HEK293 (cell line): ENCODE results near the gene GTF2F1.

Experiments
- CTCF ChIA-PET: fragments of 350-600 bp; formaldehyde crosslinking; extraction: SDS; loops from one replicate; lab custom pipeline; 2021; ENCODE audit warnings: antibody characterized with exemption; lab: Yijun Ruan, JAX
- POLR2A ChIA-PET: fragments of 300-600 bp; formaldehyde crosslinking; extraction: SDS; loops from one replicate; lab custom pipeline; 2020; ENCODE audit warnings: antibody characterized with exemption, inconsistent platforms; lab: Yijun Ruan, JAX
- H3K27ac ChIP-seq: fragments of 200-500 bp; sonication (Bioruptor generic); 2 replicates; pipeline ENCODE4 v1.5.1; 2014; ENCODE audit warnings: low read depth, low read length, control low read depth, inconsistent platforms; ENCODE audit errors: extremely low read depth
- H3K36me3 ChIP-seq, 2 experiments: fragments of 200-500 bp in 1 of 2; sonication (Bioruptor generic) in 1 of 2; 1 replicate in 1 of 2; 2 replicates in 1 of 2; pipeline ENCODE4 v1.5.1; 2014 to 2017; ENCODE audit warnings: inconsistent platforms in 2 of 2, low read length in 2 of 2; ENCODE audit not compliant: control insufficient read depth in 2 of 2, insufficient read depth in 1 of 2
- H3K4me1 ChIP-seq: fragments of 200-500 bp; sonication (Bioruptor generic); 2 replicates; pipeline ENCODE4 v1.5.1; 2014; ENCODE audit warnings: mild to moderate bottlenecking, low read length, inconsistent platforms; ENCODE audit not compliant: control insufficient read depth, insufficient read depth
- H3K4me3 ChIP-seq: 2 replicates; pipeline ENCODE4 v1.5.1; 2011; ENCODE audit warnings: low read depth, mild to moderate bottlenecking, control low read depth, low read length, moderate library complexity
- H3K9me3 ChIP-seq: fragments of 200-500 bp; sonication (Bioruptor generic); 2 replicates; pipeline ENCODE4 v1.5.1; 2014; ENCODE audit warnings: low read depth, low read length, inconsistent platforms; ENCODE audit not compliant: control insufficient read depth, insufficient read depth
- BCL11B ChIP-seq: fragments of 450-650 bp; formaldehyde crosslinking; IDR thresholded peaks from 2 replicates; pipeline ENCODE4 v1.5.1; 2016; ENCODE audit warnings: low read depth, missing biosample characterization, missing genetic modification characterization
- EGR2 ChIP-seq: fragments of 450-650 bp; formaldehyde crosslinking; IDR thresholded peaks from 2 replicates; pipeline ENCODE4 v1.5.1; 2016; ENCODE audit warnings: low read depth, missing biosample characterization, missing genetic modification characterization
- GLI4 ChIP-seq: fragments of 450-650 bp; formaldehyde crosslinking; IDR thresholded peaks from 2 replicates; pipeline ENCODE4 v1.5.1; 2016; ENCODE audit warnings: missing biosample characterization, missing genetic modification characterization
- KLF8 ChIP-seq: fragments of 450-650 bp; formaldehyde crosslinking; IDR thresholded peaks from 2 replicates; pipeline ENCODE4 v1.5.1; 2016; ENCODE audit warnings: missing biosample characterization, missing genetic modification characterization
- PATZ1 ChIP-seq: fragments of 450-650 bp; formaldehyde crosslinking; IDR thresholded peaks from 2 replicates; pipeline ENCODE4 v1.5.1; 2016; ENCODE audit warnings: missing biosample characterization, missing genetic modification characterization
- REPIN1 ChIP-seq: fragments of 450-650 bp; formaldehyde crosslinking; IDR thresholded peaks from 2 replicates; pipeline ENCODE4 v1.5.1; 2017; ENCODE audit warnings: missing biosample characterization, missing genetic modification characterization, low read depth
- SP7 ChIP-seq: fragments of 450-650 bp; formaldehyde crosslinking; IDR thresholded peaks from 2 replicates; pipeline ENCODE4 v1.5.1; 2016; ENCODE audit warnings: missing biosample characterization, missing genetic modification characterization
- ZBTB1 ChIP-seq: fragments of 450-650 bp; formaldehyde crosslinking; IDR thresholded peaks from 2 replicates; pipeline ENCODE4 v1.5.1; 2016; ENCODE audit warnings: missing biosample characterization, missing genetic modification characterization
- ZBTB6 ChIP-seq: fragments of 450-650 bp; formaldehyde crosslinking; IDR thresholded peaks from 2 replicates; pipeline ENCODE4 v1.5.1; 2017; ENCODE audit warnings: missing biosample characterization, missing genetic modification characterization
- ZFHX2 ChIP-seq: fragments of 450-650 bp; formaldehyde crosslinking; conservative IDR thresholded peaks from 2 replicates; pipeline ENCODE4 v1.5.1; 2016; ENCODE audit warnings: missing biosample characterization, missing genetic modification characterization
- ZNF174 ChIP-seq: fragments of 450-650 bp; formaldehyde crosslinking; IDR thresholded peaks from 2 replicates; pipeline ENCODE4 v1.5.0; 2017; ENCODE audit warnings: missing biosample characterization, mild to moderate bottlenecking, missing genetic modification characterization
- ZNF2 ChIP-seq: fragments of 450-650 bp; formaldehyde crosslinking; IDR thresholded peaks from 2 replicates; pipeline ENCODE4 v1.5.1; 2016; ENCODE audit warnings: missing biosample characterization, missing genetic modification characterization
- ZNF214 ChIP-seq: fragments of 450-650 bp; formaldehyde crosslinking; IDR thresholded peaks from 2 replicates; pipeline ENCODE4 v1.5.1; 2017; ENCODE audit warnings: missing biosample characterization, mild to moderate bottlenecking, missing genetic modification characterization, borderline replicate concordance
- ZNF26 ChIP-seq: fragments of 450-650 bp; formaldehyde crosslinking; IDR thresholded peaks from 2 replicates; pipeline ENCODE4 v1.5.1; 2016; ENCODE audit warnings: missing biosample characterization, missing genetic modification characterization
- ZNF266 ChIP-seq: fragments of 450-650 bp; formaldehyde crosslinking; IDR thresholded peaks from 2 replicates; pipeline ENCODE4 v1.5.1; 2016; ENCODE audit warnings: missing biosample characterization, missing genetic modification characterization, low read depth
- ZNF350 ChIP-seq: fragments of 450-650 bp; formaldehyde crosslinking; IDR thresholded peaks from 2 replicates; pipeline ENCODE4 v1.5.0; 2017; ENCODE audit warnings: missing biosample characterization, mild to moderate bottlenecking, missing genetic modification characterization
- ZNF423 ChIP-seq: fragments of 450-650 bp; formaldehyde crosslinking; IDR thresholded peaks from 2 replicates; pipeline ENCODE4 v1.5.1; 2016; ENCODE audit warnings: missing biosample characterization, missing genetic modification characterization
- ZNF449 ChIP-seq: fragments of 450-650 bp; formaldehyde crosslinking; IDR thresholded peaks from 2 replicates; pipeline ENCODE4 v1.5.1; 2017; ENCODE audit warnings: missing biosample characterization, mild to moderate bottlenecking, missing genetic modification characterization, moderate library complexity
- ZNF639 ChIP-seq: fragments of 450-650 bp; formaldehyde crosslinking; IDR thresholded peaks from 2 replicates; pipeline ENCODE4 v1.5.1; 2016; ENCODE audit warnings: missing biosample characterization, missing genetic modification characterization
- ZNF658 ChIP-seq: fragments of 450-650 bp; formaldehyde crosslinking; IDR thresholded peaks from 2 replicates; pipeline ENCODE4; 2016; ENCODE audit warnings: missing biosample characterization, missing genetic modification characterization
- ZNF664 ChIP-seq: fragments of 450-650 bp; formaldehyde crosslinking; IDR thresholded peaks from 2 replicates; pipeline ENCODE4 v1.5.1; 2016; ENCODE audit warnings: missing biosample characterization, missing genetic modification characterization
- ZNF677 ChIP-seq: fragments of 450-650 bp; IDR thresholded peaks from 2 replicates; pipeline ENCODE4 v1.5.0; 2018; ENCODE audit warnings: missing biosample characterization, mild to moderate bottlenecking, missing genetic modification characterization, moderate library complexity
- ZSCAN5A ChIP-seq: fragments of 450-650 bp; formaldehyde crosslinking; IDR thresholded peaks from 2 replicates; pipeline ENCODE4 v1.5.1; 2016; ENCODE audit warnings: missing biosample characterization, missing genetic modification characterization

The GTF2F1 gene

GRCh38 chr19:6440905-6441304, 47.9 kb upstream of the GTF2F1 start:
- no peak overlapping the region for H3K4me3 ChIP-seq
- H3K9me3 ChIP-seq: no peaks in the 10 kb centered on the region
- no peaks in the 10 kb centered on the region; a peak in 1 of 3 replicates for H3K36me3 ChIP-seq
- no peak for TF ChIP-seq ZNF658 (tag by site-specific recombination)
- TF ChIP-seq PATZ1 (tag by site-specific recombination): no peak
- no peak overlapping the region for H3K27ac ChIP-seq
- no peaks in the 10 kb centered on the region for H3K4me1 ChIP-seq
- CTCF ChIA-PET: no interaction called here
- POLR2A ChIA-PET: no interaction called here

- Histone ChIP-seq H3K4me1 (no peaks in the 10 kb centered on the region), H3K36me3 (no peaks in the 10 kb centered on the region; a peak in 1 of 3 replicates), H3K9me3 (no peaks in the 10 kb centered on the region), H3K4me3 (no peak overlapping the region), H3K27ac (no peak overlapping the region)
- POLR2A ChIA-PET: no interaction called here
- no peak for TF ChIP-seq REPIN1 (tag by site-specific recombination)
- TF ChIP-seq ZSCAN5A: no peak
- no peak for TF ChIP-seq ZNF174 (tag by site-specific recombination)
- TF ChIP-seq ZBTB6 (tag by site-specific recombination): no peak
- TF ChIP-seq ZNF423 (tag by site-specific recombination): no peak
- TF ChIP-seq ZNF2 (tag by site-specific recombination): no peak
- no peak for TF ChIP-seq ZFHX2 (tag by site-specific recombination)
- no peak for TF ChIP-seq ZNF350 (tag by site-specific recombination)
- no peak for TF ChIP-seq ZNF639 (tag by site-specific recombination)
- TF ChIP-seq KLF8 (tag by site-specific recombination): no peak
- no peak for TF ChIP-seq SP7 (tag by site-specific recombination)
- CTCF ChIA-PET: interaction anchor here (0.5 kb wide), 2 partner anchors 17 to 65 kb away, joined by 4 read pairs; no protein-coding TSS in a partner anchor
These were observed 46.8 kb upstream of the GTF2F1 start for GRCh38 chr19:6439743-6440142.

- no peak within 1 kb of the TSS for H3K27ac ChIP-seq
- no peaks in the 10 kb centered on the region for H3K9me3 ChIP-seq
- TF ChIP-seq ZNF214 (no peak), ZNF449 (tag by site-specific recombination) (no peak), ZNF677 (tag by site-specific recombination) (no peak), EGR2 (no peak), ZNF664 (tag by site-specific recombination) (no peak), ZBTB1 (tag by site-specific recombination) (no peak), BCL11B (tag by site-specific recombination) (no peak), GLI4 (tag by site-specific recombination) (no peak), ZNF266 (tag by site-specific recombination) (no peak), ZNF26 (tag by site-specific recombination) (no peak)
- POLR2A ChIA-PET: no interaction called here
- H3K4me1 ChIP-seq: no peaks in the 10 kb centered on the region
- H3K36me3 ChIP-seq: no peaks in the 10 kb centered on the region
- H3K4me3 ChIP-seq: no peak within 1 kb of the TSS
- CTCF ChIA-PET: no interaction called here
These were observed 40.7 kb upstream of the GTF2F1 start, which contains the start of gene SLC25A41 for GRCh38 chr19:6433663-6434062. SLC25A41 (minus strand) TSS chr19:6433763; CDS start chr19:6433693, 70 bp downstream.
